Measurements from ENCODE around the gene SELENOP. TPM values are rescaled to one million over a fixed set of nuclear protein-coding genes. Genes with fewer than 3 reads are reported as not detected.

SELENOP gene
- total and polyA plus RNA-seq, 2 of the 13 experiments (the other 11 are each of a cell fraction or from before 2014, with no cell fraction given) = 1,895 to 2,083 TPM

GRCh38 chr5:42807722-42808447, 3.8 kb downstream of the SELENOP start (continued):
- TF ChIP-seq DNMT1 (CRISPR knock-in tag; IDR thresholded peaks at IDR 0.05) = no peak
- TF ChIP-seq MXD4 (CRISPR knock-in tag; IDR thresholded peaks at IDR 0.05) = no peak
- TF ChIP-seq ZNF768 (CRISPR knock-in tag; IDR thresholded peaks at IDR 0.05) = no peak
- peak; percentile 34; the same call in 1 of the 2 replicates for TF ChIP-seq HNF4G (IDR thresholded peaks at IDR 0.05; ENCODE audit: borderline replicate concordance, low read depth, low read length)
- no peak for TF ChIP-seq HNF4G (CRISPR knock-in tag; IDR thresholded peaks at IDR 0.05; ENCODE audit: borderline replicate concordance, low read depth)
- TF ChIP-seq CTCF (CRISPR knock-in tag; IDR thresholded peaks at IDR 0.05) = peak; percentile 47
- TF ChIP-seq ZNF136 (CRISPR knock-in tag; IDR thresholded peaks at IDR 0.05; ENCODE audit: low read depth) = no peak
- TF ChIP-seq HNRNPL (IDR thresholded peaks at IDR 0.05; ENCODE audit: low read depth, low read length) = peak; percentile 56; the same call in 1 of the 2 replicates
- no peak for TF ChIP-seq MEIS1 (CRISPR knock-in tag; IDR thresholded peaks at IDR 0.05; ENCODE audit: borderline replicate concordance)
- no peak for TF ChIP-seq ADNP (CRISPR knock-in tag; IDR thresholded peaks at IDR 0.05)
- TF ChIP-seq ATF5 (CRISPR knock-in tag; IDR thresholded peaks at IDR 0.05; ENCODE audit: low read depth) = no peak
- TF ChIP-seq ZMYM2 (CRISPR knock-in tag; IDR thresholded peaks at IDR 0.05) = no peak
- 0 out of 2 replicates have a peak, but pooled peaks have one; percentile 26 for TF ChIP-seq HMG20A (CRISPR knock-in tag; IDR thresholded peaks at IDR 0.05; ENCODE audit: borderline replicate concordance)
- TF ChIP-seq STAG1 (CRISPR knock-in tag; IDR thresholded peaks at IDR 0.05) = peak; percentile 41
- TF ChIP-seq PLRG1 (conservative IDR thresholded peaks at IDR 0.05) = no peak
- no peak for TF ChIP-seq RBAK (CRISPR knock-in tag; IDR thresholded peaks at IDR 0.05)
- no peak for TF ChIP-seq ZNF615 (CRISPR knock-in tag; IDR thresholded peaks at IDR 0.05; ENCODE audit: borderline replicate concordance)
- TF ChIP-seq ZNF614 (CRISPR knock-in tag; IDR thresholded peaks at IDR 0.05; ENCODE audit: borderline replicate concordance) = peak; percentile 6; the same call in 1 of the 2 replicates
- TF ChIP-seq RAD21 (CRISPR knock-in tag; IDR thresholded peaks at IDR 0.05) = peak; percentile 66
- TF ChIP-seq TGIF2 (CRISPR knock-in tag; IDR thresholded peaks at IDR 0.05) = no peak
- peak; percentile 53; the same call in 1 of the 2 replicates for TF ChIP-seq SMC3 (IDR thresholded peaks at IDR 0.05; ENCODE audit: low read length)
- TF ChIP-seq ZNF18 (CRISPR knock-in tag; IDR thresholded peaks at IDR 0.05; ENCODE audit: insufficient replicate concordance) = no peak
- 0 out of 2 replicates have a peak, but pooled peaks have one; percentile 18 for TF ChIP-seq SAP130 (CRISPR knock-in tag; IDR thresholded peaks at IDR 0.05; ENCODE audit: low read depth)
- no peak for TF ChIP-seq PAXIP1 (CRISPR knock-in tag; conservative IDR thresholded peaks at IDR 0.05)
